NCI-H345 (cell line): ENCODE measurements around the gene RRP12.

Experiments
- DNase-seq: peaks from one replicate; lab custom pipeline; 2025; lab: John Stamatoyannopoulos, UW

RRP12 gene

GRCh38 chr10:97334370-97335175 lies 66.6 kb downstream of the RRP12 start, which contains the start of gene FRAT2:
TSS of gene FRAT2 (minus strand) at chr10:97334729. CDS start at chr10:97334572, 157 bp downstream.
- DNase-seq, result peak; percentile 82

GRCh38 chr10:97333601-97334369 lies 67.4 kb downstream of the RRP12 start:
- DNase-seq, result no peak

GRCh38 chr10:97333351-97333600 lies 67.9 kb downstream of the RRP12 start:
- no peak for DNase-seq

GRCh38 chr10:97332591-97333350 lies 68.4 kb downstream of the RRP12 start:
- no peak for DNase-seq

- no peak for DNase-seq
Observed at GRCh38 chr10:97331153-97331703, 69.9 kb downstream of the RRP12 start.

- DNase-seq, result no peak
Observed at GRCh38 chr10:97329766-97330165, 71.4 kb downstream of the RRP12 start.

- peak; percentile 37 for DNase-seq
Observed at GRCh38 chr10:97328646-97329453, 72.3 kb downstream of the RRP12 start.

- DNase-seq, result peak; percentile 43
Observed at GRCh38 chr10:97327348-97328294, 73.5 kb downstream of the RRP12 start.

GRCh38 chr10:97325754-97326153 lies 75.4 kb downstream of the RRP12 start:
- DNase-seq, result no peak

- DNase-seq, result no peak
Observed at GRCh38 chr10:97323501-97323900, 77.6 kb downstream of the RRP12 start.

- DNase-seq, result peak; percentile 32
Observed at GRCh38 chr10:97321804-97322190, 79.3 kb downstream of the RRP12 start.

- DNase-seq, result peak; percentile 66
Observed at GRCh38 chr10:97321032-97321803, 79.9 kb downstream of the RRP12 start.

- no peak for DNase-seq
Observed at GRCh38 chr10:97320480-97321031, 80.6 kb downstream of the RRP12 start.

GRCh38 chr10:97319671-97320479 lies 81.3 kb downstream of the RRP12 start:
- DNase-seq, result no peak

- peak; percentile 77 for DNase-seq
Observed at GRCh38 chr10:97318772-97319651, 82.1 kb downstream of the RRP12 start, which contains the start of gene FRAT1. TSS of gene FRAT1 (plus strand) at chr10:97319271. CDS start at chr10:97319454, 183 bp downstream.

GRCh38 chr10:97314671-97315070 lies 86.5 kb downstream of the RRP12 start:
- no peak for DNase-seq

- no peak for DNase-seq
Observed at GRCh38 chr10:97312897-97313296, 88.2 kb downstream of the RRP12 start.
